HepG2 (cell line): Measurements from ENCODE around the gene G6PD. TPM values are rescaled to one million over a fixed set of nuclear protein-coding genes. Genes with fewer than 3 reads are reported as not detected.
A peak's percentile ranks its signal among the peaks of the same experiment; 100 is the strongest.

Experiments
- CTCF ChIP-seq: sonication (generic); formaldehyde crosslinking; IDR thresholded peaks from 2 replicates; pipeline ENCODE4 v1.5.0; 2020; ENCODE audit warnings: mild to moderate bottlenecking, missing genetic modification reagents, moderate library complexity
- ELF1 ChIP-seq: sonication (generic); formaldehyde crosslinking; IDR thresholded peaks from 2 replicates; pipeline ENCODE4 v1.4.0; 2020; ENCODE audit warnings: missing genetic modification reagents
- HOXA5 ChIP-seq: sonication (generic); formaldehyde crosslinking; IDR thresholded peaks from 2 replicates; pipeline ENCODE4 v1.4.0; 2020; ENCODE audit warnings: missing genetic modification reagents
- KDM5B ChIP-seq: sonication (generic); formaldehyde crosslinking; IDR thresholded peaks from 2 replicates; pipeline ENCODE4 v1.4.0; 2020; ENCODE audit warnings: missing genetic modification reagents, mild to moderate bottlenecking, borderline replicate concordance
- KMT2B ChIP-seq: IDR thresholded peaks from 2 replicates; pipeline ENCODE4 v1.6.1; 2016; ENCODE audit warnings: missing genetic modification reagents, missing compliant biosample characterization
- SAP130 ChIP-seq: IDR thresholded peaks from 2 replicates; pipeline ENCODE4 v1.6.1; 2016; ENCODE audit warnings: low read depth
- SETDB1 ChIP-seq: sonication (generic); formaldehyde crosslinking; IDR thresholded peaks from 2 replicates; pipeline ENCODE4 v1.5.1; 2020; ENCODE audit warnings: missing genetic modification reagents, mild to moderate bottlenecking, borderline replicate concordance
- SP5 ChIP-seq: IDR thresholded peaks from 2 replicates; pipeline ENCODE4 v1.6.1; 2016; ENCODE audit warnings: low read depth, borderline replicate concordance
- STAG1 ChIP-seq: sonication (generic); formaldehyde crosslinking; IDR thresholded peaks from 2 replicates; pipeline ENCODE4 v1.4.0; 2020; ENCODE audit warnings: missing genetic modification reagents
- TBX2 ChIP-seq: sonication (generic); formaldehyde crosslinking; IDR thresholded peaks from 2 replicates; pipeline ENCODE4 v1.5.0; 2020; ENCODE audit warnings: missing genetic modification reagents, mild to moderate bottlenecking, borderline replicate concordance
- XRCC5 ChIP-seq: fragments of 200-400 bp; formaldehyde crosslinking; optimal IDR thresholded peaks from 2 replicates; pipeline ENCODE3; 2017; ENCODE audit warnings: mild to moderate bottlenecking, low read length
- ZMYM4 ChIP-seq: sonication (generic); formaldehyde crosslinking; IDR thresholded peaks from 2 replicates; pipeline ENCODE4 v1.8.1; 2023; ENCODE audit warnings: mild to moderate bottlenecking, missing genetic modification reagents
- ZNF574 ChIP-seq: sonication (generic); formaldehyde crosslinking; IDR thresholded peaks from 2 replicates; pipeline ENCODE4 v1.4.0; 2020; ENCODE audit warnings: missing genetic modification reagents
- polyA plus RNA-seq, 8 experiments: library from polyadenylated mRNA; depleted of rRNA in 3 of 8; stranded (reverse) in 7 of 8; unstranded in 1 of 8; fragments of >200 nt; fragmentation: Illumina TruSeq in 4 of 8; extraction: Trizol in 4 of 8; gene quantifications; 2 replicates each; pipeline versions ENCODE4 v1.2.1 to v1.2.3, GENCODE V29; 2011 to 2016; ENCODE audit warnings: low read depth in 4 of 8, missing spikeins in 1 of 8, mixed read lengths in 1 of 8; ENCODE audit not compliant: insufficient read depth in 1 of 8
- total RNA-seq, 5 experiments: library from RNA; depleted of rRNA; stranded (reverse); fragments of >200 nt; fragmentation: Illumina TruSeq; extraction: Trizol; gene quantifications; 2 replicates each; pipeline ENCODE4 v1.2.3, GENCODE V29; 2016; ENCODE audit warnings: low read depth in 1 of 5
- TF ChIP-seq, protein P1 (sequence below): sonication (generic); formaldehyde crosslinking; IDR thresholded peaks from 2 replicates; pipeline ENCODE4 v1.4.0; 2020; ENCODE audit warnings: mild to moderate bottlenecking, missing genetic modification reagents
- TF ChIP-seq, protein P2 (sequence below): sonication (generic); formaldehyde crosslinking; IDR thresholded peaks from 2 replicates; pipeline ENCODE4 v1.5.1; 2020; ENCODE audit warnings: mild to moderate bottlenecking, moderate library complexity, missing genetic modification reagents
- TF ChIP-seq, protein P3 (sequence below): sonication (generic); formaldehyde crosslinking; IDR thresholded peaks from 2 replicates; pipeline ENCODE4 v1.8.0; 2022; ENCODE audit warnings: mild to moderate bottlenecking, missing genetic modification reagents, borderline replicate concordance

Gene G6PD
- total and polyA plus RNA-seq, 2 of the 13 experiments (the other 11 are each of a cell fraction or from before 2014, with no cell fraction given): 18.8 to 28.8 TPM

DNA sequence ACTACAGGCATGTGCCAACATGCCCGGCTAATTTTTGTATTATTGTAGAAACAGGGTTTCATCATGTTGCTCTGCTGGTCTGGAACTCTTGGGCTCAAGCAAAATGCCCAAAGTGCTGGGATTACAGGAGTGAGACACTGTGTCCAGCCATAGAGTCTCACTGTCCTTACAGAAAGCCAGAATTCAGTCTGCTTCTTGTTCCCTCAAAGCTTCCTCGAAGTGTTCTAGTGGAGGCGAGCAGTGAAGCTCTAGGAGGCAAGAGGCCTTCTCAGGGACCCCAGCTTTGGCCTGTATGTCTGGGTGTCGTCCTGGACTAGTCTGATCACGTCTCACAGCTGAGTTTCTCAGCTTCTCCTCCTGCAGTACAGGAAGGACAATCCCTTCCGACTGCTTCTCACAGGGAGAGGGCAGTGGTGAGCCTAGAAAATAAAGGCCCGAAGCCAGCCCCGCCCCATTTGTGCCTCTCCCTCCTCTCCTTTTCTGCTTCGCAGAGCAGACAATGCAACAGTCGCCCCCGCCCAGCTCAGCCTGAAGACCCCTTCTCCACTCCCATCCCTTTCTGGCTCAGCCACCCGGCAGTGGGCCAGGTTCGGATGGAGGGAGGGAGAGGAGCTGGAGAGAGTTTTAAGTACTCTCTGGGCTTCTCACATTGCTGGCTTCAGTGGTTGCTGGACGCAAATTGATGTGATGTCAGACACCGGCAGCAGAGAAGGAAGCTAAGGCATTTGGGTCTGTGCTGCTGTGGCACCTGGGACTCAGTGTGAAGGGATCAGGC lies 19.6 kb downstream of the G6PD start (continued):
- TF ChIP-seq, protein P1, sequence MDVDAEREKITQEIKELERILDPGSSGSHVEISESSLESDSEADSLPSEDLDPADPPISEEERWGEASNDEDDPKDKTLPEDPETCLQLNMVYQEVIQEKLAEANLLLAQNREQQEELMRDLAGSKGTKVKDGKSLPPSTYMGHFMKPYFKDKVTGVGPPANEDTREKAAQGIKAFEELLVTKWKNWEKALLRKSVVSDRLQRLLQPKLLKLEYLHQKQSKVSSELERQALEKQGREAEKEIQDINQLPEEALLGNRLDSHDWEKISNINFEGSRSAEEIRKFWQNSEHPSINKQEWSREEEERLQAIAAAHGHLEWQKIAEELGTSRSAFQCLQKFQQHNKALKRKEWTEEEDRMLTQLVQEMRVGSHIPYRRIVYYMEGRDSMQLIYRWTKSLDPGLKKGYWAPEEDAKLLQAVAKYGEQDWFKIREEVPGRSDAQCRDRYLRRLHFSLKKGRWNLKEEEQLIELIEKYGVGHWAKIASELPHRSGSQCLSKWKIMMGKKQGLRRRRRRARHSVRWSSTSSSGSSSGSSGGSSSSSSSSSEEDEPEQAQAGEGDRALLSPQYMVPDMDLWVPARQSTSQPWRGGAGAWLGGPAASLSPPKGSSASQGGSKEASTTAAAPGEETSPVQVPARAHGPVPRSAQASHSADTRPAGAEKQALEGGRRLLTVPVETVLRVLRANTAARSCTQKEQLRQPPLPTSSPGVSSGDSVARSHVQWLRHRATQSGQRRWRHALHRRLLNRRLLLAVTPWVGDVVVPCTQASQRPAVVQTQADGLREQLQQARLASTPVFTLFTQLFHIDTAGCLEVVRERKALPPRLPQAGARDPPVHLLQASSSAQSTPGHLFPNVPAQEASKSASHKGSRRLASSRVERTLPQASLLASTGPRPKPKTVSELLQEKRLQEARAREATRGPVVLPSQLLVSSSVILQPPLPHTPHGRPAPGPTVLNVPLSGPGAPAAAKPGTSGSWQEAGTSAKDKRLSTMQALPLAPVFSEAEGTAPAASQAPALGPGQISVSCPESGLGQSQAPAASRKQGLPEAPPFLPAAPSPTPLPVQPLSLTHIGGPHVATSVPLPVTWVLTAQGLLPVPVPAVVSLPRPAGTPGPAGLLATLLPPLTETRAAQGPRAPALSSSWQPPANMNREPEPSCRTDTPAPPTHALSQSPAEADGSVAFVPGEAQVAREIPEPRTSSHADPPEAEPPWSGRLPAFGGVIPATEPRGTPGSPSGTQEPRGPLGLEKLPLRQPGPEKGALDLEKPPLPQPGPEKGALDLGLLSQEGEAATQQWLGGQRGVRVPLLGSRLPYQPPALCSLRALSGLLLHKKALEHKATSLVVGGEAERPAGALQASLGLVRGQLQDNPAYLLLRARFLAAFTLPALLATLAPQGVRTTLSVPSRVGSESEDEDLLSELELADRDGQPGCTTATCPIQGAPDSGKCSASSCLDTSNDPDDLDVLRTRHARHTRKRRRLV (CRISPR knock-in tag): no peak
- peak; percentile 27 for TF ChIP-seq XRCC5
- TF ChIP-seq ELF1 (CRISPR knock-in tag): peak; percentile 23; the same call in 1 of the 2 replicates
- TF ChIP-seq KMT2B (CRISPR knock-in tag): no peak
- TF ChIP-seq TBX2: no peak
- TF ChIP-seq SETDB1 (CRISPR knock-in tag): no peak
- TF ChIP-seq SAP130: peak; percentile 19; the same call in 1 of the 2 replicates
- TF ChIP-seq, protein P2, sequence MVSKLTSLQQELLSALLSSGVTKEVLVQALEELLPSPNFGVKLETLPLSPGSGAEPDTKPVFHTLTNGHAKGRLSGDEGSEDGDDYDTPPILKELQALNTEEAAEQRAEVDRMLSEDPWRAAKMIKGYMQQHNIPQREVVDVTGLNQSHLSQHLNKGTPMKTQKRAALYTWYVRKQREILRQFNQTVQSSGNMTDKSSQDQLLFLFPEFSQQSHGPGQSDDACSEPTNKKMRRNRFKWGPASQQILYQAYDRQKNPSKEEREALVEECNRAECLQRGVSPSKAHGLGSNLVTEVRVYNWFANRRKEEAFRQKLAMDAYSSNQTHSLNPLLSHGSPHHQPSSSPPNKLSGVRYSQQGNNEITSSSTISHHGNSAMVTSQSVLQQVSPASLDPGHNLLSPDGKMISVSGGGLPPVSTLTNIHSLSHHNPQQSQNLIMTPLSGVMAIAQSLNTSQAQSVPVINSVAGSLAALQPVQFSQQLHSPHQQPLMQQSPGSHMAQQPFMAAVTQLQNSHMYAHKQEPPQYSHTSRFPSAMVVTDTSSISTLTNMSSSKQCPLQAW (CRISPR knock-in tag): peak; percentile 61; the same call in 1 of the 2 replicates
- peak; percentile 32 for TF ChIP-seq STAG1 (CRISPR knock-in tag)
- 0 out of 2 replicates have a peak, but pooled peaks have one; percentile 25 for TF ChIP-seq KDM5B
- TF ChIP-seq CTCF: peak; percentile 68
- peak; percentile 15; the same call in 1 of the 2 replicates for TF ChIP-seq ZNF574 (CRISPR knock-in tag)
- TF ChIP-seq, protein P3, sequence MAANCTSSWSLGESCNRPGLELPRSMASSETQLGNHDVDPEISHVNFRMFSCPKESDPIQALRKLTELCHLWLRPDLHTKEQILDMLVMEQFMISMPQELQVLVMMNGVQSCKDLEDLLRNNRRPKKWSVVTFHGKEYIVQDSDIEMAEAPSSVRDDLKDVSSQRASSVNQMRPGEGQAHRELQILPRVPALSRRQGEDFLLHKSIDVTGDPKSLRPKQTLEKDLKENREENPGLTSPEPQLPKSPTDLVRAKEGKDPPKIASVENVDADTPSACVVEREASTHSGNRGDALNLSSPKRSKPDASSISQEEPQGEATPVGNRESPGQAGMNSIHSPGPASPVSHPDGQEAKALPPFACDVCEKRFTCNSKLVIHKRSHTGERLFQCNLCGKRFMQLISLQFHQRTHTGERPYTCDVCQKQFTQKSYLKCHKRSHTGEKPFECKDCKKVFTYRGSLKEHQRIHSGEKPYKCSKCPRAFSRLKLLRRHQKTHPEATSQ (CRISPR knock-in tag): no peak
- TF ChIP-seq ZMYM4 (CRISPR knock-in tag): no peak
- 0 out of 2 replicates have a peak, but pooled peaks have one; percentile 20 for TF ChIP-seq SP5 (CRISPR knock-in tag)
- TF ChIP-seq HOXA5 (CRISPR knock-in tag): no peak
